Colonic mucosa (tissue), 4 donors: Measurements from ENCODE around the gene GRHL3. TPM values are rescaled to one million over a fixed set of nuclear protein-coding genes. Genes with fewer than 3 reads are reported as not detected.
A peak's percentile ranks its signal among the peaks of the same experiment; 100 is the strongest.

ENCODE experiments used
- DNase-seq: peaks from one replicate; pipeline ENCODE4 v3.0.0-alpha.2; 2020
- H3K27ac ChIP-seq: fragments of 200-600 bp; one replicate; pipeline ENCODE4 v1.8.0; 2021
- H3K27me3 ChIP-seq: fragments of 200-600 bp; one replicate; pipeline ENCODE4 v1.8.0; 2021
- H3K36me3 ChIP-seq: fragments of 200-600 bp; one replicate; pipeline ENCODE4 v1.8.0; 2021
- H3K4me1 ChIP-seq: fragments of 200-600 bp; one replicate; pipeline ENCODE4 v1.8.0; 2021; ENCODE audit warnings: mild to moderate bottlenecking
- H3K4me3 ChIP-seq: fragments of 200-600 bp; one replicate; pipeline ENCODE4 v1.8.0; 2021
- H3K9ac ChIP-seq, 2 donors: one replicate each; pipeline ENCODE4 v1.7.0; 2013; ENCODE audit warnings: control low read depth in 2 of 2, low read depth in 2 of 2, low read length in 2 of 2
- H3K9me3 ChIP-seq: fragments of 200-600 bp; one replicate; pipeline ENCODE4 v1.8.0; 2021
- CTCF ChIP-seq: fragments of 200-600 bp; IDR thresholded peaks from one replicate; pipeline ENCODE4 v1.8.0; 2022; ENCODE audit warnings: antibody characterized with exemption, mild to moderate bottlenecking
- intact Hi-C: fragments of 100-400 bp; cut with DNase I; formaldehyde crosslinking; loops from one replicate; pipeline ENCODE4 v1.14.1; 2022
- total RNA-seq, 2 donors: library from RNA; stranded (reverse); fragmentation: NEBNext Ultra II Directional in 1 of 2; extraction: Animal tissue kit (Norgen Biotek cat#: 25700) in 1 of 2; gene quantifications; one replicate each; pipeline ENCODE4 v1.2.1, GENCODE V29; 2021
- donor health status: healthy.
- donor health status: DM: no; HTN: no; CAD: no.
- donor health status: DM: no; HTN: no; CAD: no.

GRHL3 gene
- total RNA-seq, 2 donors from 2014 or later: 0.64 to 1.5 TPM

GRCh38 chr1:24390924-24391782, 72.0 kb downstream of the GRHL3 start:
- DNase-seq: peak; percentile 82
- Histone ChIP-seq H3K4me1 (no peaks in the 10 kb centered on the region), H3K4me3 (no peak overlapping the region), H3K9ac (no peak overlapping the region), H3K9me3 (no peaks in the 10 kb centered on the region), H3K36me3 (no peaks in the 10 kb centered on the region), H3K27me3 (no peaks in the 10 kb centered on the region), H3K27ac (peak overlapping the region; percentile 65)
- intact Hi-C loops: loop anchor here (1.0 kb wide), 1 partner anchor 191 kb away; no protein-coding TSS in a partner anchor
- peak; percentile 89 for TF ChIP-seq CTCF

- peak; percentile 82 for TF ChIP-seq CTCF
- no peaks in the 10 kb centered on the region for H3K27me3 ChIP-seq
- intact Hi-C loops: loop anchor here (1.0 kb wide), 1 partner anchor 192 kb away; no protein-coding TSS in a partner anchor
- H3K27ac ChIP-seq: peak overlapping the region; percentile 65
- no peaks in the 10 kb centered on the region for H3K9me3 ChIP-seq
- H3K9ac ChIP-seq: peak overlapping the region; percentile 1 to 5
- H3K4me3 ChIP-seq: no peak overlapping the region
- DNase-seq: peak; percentile 77
- H3K4me1 ChIP-seq: no peaks in the 10 kb centered on the region
- H3K36me3 ChIP-seq: no peaks in the 10 kb centered on the region
These were observed 72.9 kb downstream of the GRHL3 start for GRCh38 chr1:24391882-24392603.

GRCh38 chr1:24392604-24392946, 73.4 kb downstream of the GRHL3 start:
- peak overlapping the region; percentile 1 to 5 for H3K9ac ChIP-seq
- H3K27ac ChIP-seq: peak overlapping the region; percentile 65
- no peaks in the 10 kb centered on the region for H3K36me3 ChIP-seq
- no peaks in the 10 kb centered on the region for H3K4me1 ChIP-seq
- no peak overlapping the region for H3K4me3 ChIP-seq
- no peaks in the 10 kb centered on the region for H3K27me3 ChIP-seq
- TF ChIP-seq CTCF: peak; percentile 23
- no peak for DNase-seq
- no peaks in the 10 kb centered on the region for H3K9me3 ChIP-seq
- intact Hi-C loops: no loop called here

GRCh38 chr1:24392982-24393650, 74.0 kb downstream of the GRHL3 start:
- peak overlapping the region; percentile 65 for H3K27ac ChIP-seq
- no peak overlapping the region for H3K9ac ChIP-seq
- intact Hi-C loops: no loop called here
- H3K4me1 ChIP-seq: no peaks in the 10 kb centered on the region
- peak; percentile 15 for DNase-seq
- no peaks in the 10 kb centered on the region for H3K9me3 ChIP-seq
- no peaks in the 10 kb centered on the region for H3K36me3 ChIP-seq
- TF ChIP-seq CTCF: no peak
- no peaks in the 10 kb centered on the region for H3K27me3 ChIP-seq
- H3K4me3 ChIP-seq: no peak overlapping the region

GRCh38 chr1:24393892-24394291, 74.7 kb downstream of the GRHL3 start:
- Histone ChIP-seq H3K9me3 (no peaks in the 10 kb centered on the region), H3K27me3 (no peaks in the 10 kb centered on the region), H3K27ac (no peak overlapping the region), H3K4me3 (no peak overlapping the region), H3K4me1 (no peaks in the 10 kb centered on the region), H3K9ac (no peak overlapping the region), H3K36me3 (no peaks in the 10 kb centered on the region)
- intact Hi-C loops: no loop called here
- no peak for TF ChIP-seq CTCF
- DNase-seq: peak; percentile 7
